GM12864 (cell line): ENCODE data around the gene BCAR1.

Source experiments
- DNase-seq: peaks from one replicate; pipeline ENCODE4 v3.0.0-alpha.2; 2011; ENCODE audit warnings: low read depth
- H3K4me3 ChIP-seq: 2 replicates; pipeline ENCODE4 v1.5.1; 2011; ENCODE audit warnings: mild to moderate bottlenecking, low read depth, low read length, control low read depth
- TF ChIP-seq, protein P1 (sequence below): IDR thresholded peaks from 2 replicates; pipeline ENCODE4 v1.5.1; 2011; ENCODE audit warnings: low read depth, mild to moderate bottlenecking, moderate library complexity, low read length, control low read depth, inconsistent platforms; ENCODE audit errors: missing control alignments

BCAR1 gene

DNA sequence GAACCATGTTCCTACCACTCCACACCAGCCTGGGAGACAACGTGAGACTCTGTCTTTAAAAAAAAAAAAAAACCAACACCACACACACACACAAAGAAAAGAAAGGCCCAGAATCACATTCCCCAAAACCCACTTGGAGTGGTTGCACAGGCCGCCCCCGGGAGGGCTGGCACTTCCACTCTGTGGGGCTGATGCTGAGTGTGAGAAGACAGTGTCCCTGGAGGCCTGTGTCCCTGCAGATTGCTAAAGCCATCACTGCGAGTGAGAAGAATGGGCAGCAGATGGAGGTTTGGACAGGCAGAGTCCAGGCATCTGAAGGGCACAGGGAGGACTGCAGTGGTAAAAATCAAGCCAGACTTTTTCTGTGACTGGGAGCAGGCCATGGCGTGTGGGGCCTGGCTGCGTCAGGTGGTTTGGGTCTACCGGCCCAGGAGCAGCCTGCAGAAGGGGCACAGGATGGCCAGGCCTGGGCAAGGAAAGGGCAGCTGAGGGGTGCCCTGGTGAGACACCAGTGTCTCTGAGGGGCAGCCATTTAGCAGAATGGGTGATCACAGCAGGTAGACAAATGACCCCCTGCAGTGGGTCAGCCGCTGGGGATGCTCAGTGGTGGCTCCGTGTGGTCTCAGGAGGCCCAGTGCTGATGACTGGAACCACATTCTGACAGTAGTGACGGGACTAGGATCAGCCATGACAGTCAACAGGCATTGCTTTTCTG is 57.5 kb downstream of the BCAR1 start:
- TF ChIP-seq, protein P1, sequence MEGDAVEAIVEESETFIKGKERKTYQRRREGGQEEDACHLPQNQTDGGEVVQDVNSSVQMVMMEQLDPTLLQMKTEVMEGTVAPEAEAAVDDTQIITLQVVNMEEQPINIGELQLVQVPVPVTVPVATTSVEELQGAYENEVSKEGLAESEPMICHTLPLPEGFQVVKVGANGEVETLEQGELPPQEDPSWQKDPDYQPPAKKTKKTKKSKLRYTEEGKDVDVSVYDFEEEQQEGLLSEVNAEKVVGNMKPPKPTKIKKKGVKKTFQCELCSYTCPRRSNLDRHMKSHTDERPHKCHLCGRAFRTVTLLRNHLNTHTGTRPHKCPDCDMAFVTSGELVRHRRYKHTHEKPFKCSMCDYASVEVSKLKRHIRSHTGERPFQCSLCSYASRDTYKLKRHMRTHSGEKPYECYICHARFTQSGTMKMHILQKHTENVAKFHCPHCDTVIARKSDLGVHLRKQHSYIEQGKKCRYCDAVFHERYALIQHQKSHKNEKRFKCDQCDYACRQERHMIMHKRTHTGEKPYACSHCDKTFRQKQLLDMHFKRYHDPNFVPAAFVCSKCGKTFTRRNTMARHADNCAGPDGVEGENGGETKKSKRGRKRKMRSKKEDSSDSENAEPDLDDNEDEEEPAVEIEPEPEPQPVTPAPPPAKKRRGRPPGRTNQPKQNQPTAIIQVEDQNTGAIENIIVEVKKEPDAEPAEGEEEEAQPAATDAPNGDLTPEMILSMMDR: no peak
- DNase-seq: no peak
- H3K4me3 ChIP-seq: no peak overlapping the region

DNA sequence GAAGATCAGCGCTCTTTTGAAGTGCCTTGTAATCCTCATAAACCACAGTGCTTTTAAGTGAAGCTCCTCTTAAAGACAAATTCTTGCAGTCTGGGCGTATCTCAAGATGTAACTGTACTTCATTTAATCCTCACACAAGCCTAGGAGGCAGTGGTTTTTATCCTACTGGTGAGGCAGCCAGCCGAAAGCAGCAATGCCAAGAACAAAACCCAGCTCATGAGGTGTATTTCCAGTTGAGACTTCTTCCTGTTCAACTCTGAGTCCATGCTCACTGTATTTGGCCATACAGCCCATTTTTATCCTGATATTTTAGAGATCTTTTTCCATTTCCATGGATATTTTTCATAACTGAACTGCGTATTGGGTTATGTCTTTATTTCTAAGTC is 58.2 kb downstream of the BCAR1 start:
- TF ChIP-seq, protein P1: no peak
- no peak overlapping the region for H3K4me3 ChIP-seq
- no peak for DNase-seq

GRCh38 chr16:75192606-75193264 is 58.7 kb downstream of the BCAR1 start:
- TF ChIP-seq, protein P1: no peak
- no peak for DNase-seq
- no peak overlapping the region for H3K4me3 ChIP-seq

GRCh38 chr16:75189638-75190245 is 61.7 kb downstream of the BCAR1 start:
- H3K4me3 ChIP-seq: no peak overlapping the region
- TF ChIP-seq, protein P1: no peak
- DNase-seq: no peak

DNA sequence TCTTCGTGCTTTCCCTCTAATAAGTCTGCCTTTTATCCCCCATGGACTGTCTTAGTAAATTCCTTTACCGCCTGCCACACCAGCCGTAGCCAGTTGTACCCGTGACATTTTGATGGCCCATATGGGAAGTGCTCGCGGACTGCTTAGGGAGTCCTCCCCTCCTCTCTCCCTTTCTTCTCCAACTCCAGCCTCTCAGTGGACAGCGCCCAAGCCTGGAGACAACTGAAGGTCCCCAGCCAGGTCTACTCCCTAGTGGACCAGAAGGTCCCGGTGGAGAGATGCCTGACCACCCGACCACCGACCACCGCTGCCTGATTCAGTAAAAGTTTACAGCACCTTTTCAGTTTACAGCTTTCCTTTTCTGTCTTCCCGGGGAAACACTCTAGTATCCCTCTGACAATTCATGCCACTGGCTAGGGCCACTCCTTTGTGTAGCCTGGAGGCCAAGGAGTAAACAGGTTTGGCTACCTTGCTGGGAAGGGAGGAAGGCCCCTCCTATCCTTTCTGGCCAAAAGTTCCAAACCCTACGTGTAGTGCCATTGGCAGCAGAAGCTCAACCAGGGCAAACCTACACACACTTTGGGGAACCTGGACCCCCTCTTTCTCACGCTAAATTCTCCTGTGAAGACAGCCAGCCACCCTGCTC is 62.5 kb downstream of the BCAR1 start:
- TF ChIP-seq, protein P1: no peak
- H3K4me3 ChIP-seq: no peak overlapping the region
- no peak for DNase-seq

DNA sequence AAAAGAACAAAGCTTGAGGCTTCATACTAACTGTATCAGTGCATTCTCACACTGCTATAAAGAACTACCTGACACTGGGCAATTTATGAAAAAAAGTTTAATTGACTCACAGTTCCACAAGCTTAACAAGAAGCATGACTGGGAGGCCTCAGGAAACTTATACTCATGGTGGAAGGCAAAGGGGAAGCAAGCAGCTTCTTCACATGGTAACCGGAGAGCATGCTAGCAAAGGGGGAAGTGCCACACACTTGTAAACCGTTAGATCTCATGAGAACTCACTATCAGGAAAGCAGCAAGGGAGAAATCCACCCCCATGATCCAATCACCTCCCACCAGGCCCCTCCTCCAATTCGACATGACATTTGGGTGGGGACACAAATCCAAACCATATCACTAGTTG is 69.8 kb downstream of the BCAR1 start:
- TF ChIP-seq, protein P1: no peak
- no peak for DNase-seq
- no peak overlapping the region for H3K4me3 ChIP-seq
